GM12878 (cell line): ENCODE data around the gene FOXF1. TPM values are rescaled to one million over a fixed set of nuclear protein-coding genes. Genes with fewer than 3 reads are reported as not detected.

Source experiments
- ATAC-seq: fragments of 200-7000 bp; cut with Tn5 transposase; 3 replicates; pipeline ENCODE4 v1.9.1; 2020; ENCODE audit warnings: mild to moderate bottlenecking, moderate library complexity
- BruUV-seq: library from RNA; stranded (reverse); fragments of 400-500 nt; replicated peaks from 2 replicates; lab custom pipeline; 2021; lab: Mats Ljungman, UMichigan
- CTCF ChIA-PET: fragments of 300-600 bp; sonication (Branson Sonifier 250); formaldehyde crosslinking; extraction: SDS; loops from one replicate; lab custom pipeline; 2021; ENCODE audit warnings: inconsistent platforms; lab: Yijun Ruan, JAX
- POLR2A ChIA-PET: fragments of 350-600 bp; formaldehyde crosslinking; extraction: SDS; loops from one replicate; lab custom pipeline; 2021; ENCODE audit warnings: inconsistent platforms; lab: Charles Lee
- RAD21 ChIA-PET: fragments of 300-600 bp; sonication (Branson Sonifier 250); formaldehyde crosslinking; loops from one replicate; lab custom pipeline; 2023; ENCODE audit warnings: antibody characterized with exemption; ENCODE audit not compliant: unreplicated experiment; lab: Charles Lee
- SMC1A ChIA-PET: fragments of 300-600 bp; sonication (Branson Sonifier 250); formaldehyde crosslinking; loops from one replicate; lab custom pipeline; 2023; ENCODE audit not compliant: unreplicated experiment, uncharacterized antibody; lab: Charles Lee
- DNase-seq: peaks from one replicate; pipeline ENCODE4 v3.0.0-alpha.2; 2011; ENCODE audit warnings: low read depth, low spot score
- FAIRE-seq: peaks from 3 replicates; lab custom pipeline; 2011; peaks lifted over from hg19 to GRCh38; lab: Jason Lieb, UNC
- H2AFZ ChIP-seq: 2 replicates; pipeline ENCODE4 v1.6.0; 2011; ENCODE audit warnings: low read depth, low read length, control low read depth; ENCODE audit not compliant: control insufficient read depth
- H3K27ac ChIP-seq: 2 replicates; pipeline ENCODE4 v1.5.1; 2011; ENCODE audit warnings: control low read depth; ENCODE audit not compliant: control insufficient read depth, insufficient read depth
- H3K27me3 ChIP-seq, 2 experiments: replicated peaks in 1 of 2; 2 replicates each; pipeline versions ENCODE4 v1.6.0 to v1.6.1; 2011; ENCODE audit warnings: low read length in 1 of 2; ENCODE audit not compliant: control insufficient read depth in 2 of 2, insufficient read depth in 2 of 2
- H3K36me3 ChIP-seq, 2 experiments: 2 replicates each; pipeline ENCODE4 v1.5.1; 2011; ENCODE audit warnings: low read length in 1 of 2; ENCODE audit not compliant: control insufficient read depth in 2 of 2, insufficient read depth in 2 of 2
- H3K4me1 ChIP-seq: 2 replicates; pipeline ENCODE4 v1.6.1; 2011; ENCODE audit warnings: mild to moderate bottlenecking, low read length, moderate library complexity, mixed read lengths; ENCODE audit not compliant: control insufficient read depth, insufficient read depth
- H3K4me2 ChIP-seq: 2 replicates; pipeline ENCODE4 v1.6.0; 2011; ENCODE audit warnings: control low read depth; ENCODE audit not compliant: control insufficient read depth, insufficient read depth
- H3K4me3 ChIP-seq: fragments of 200-600 bp; sonication (generic); 2 replicates; pipeline ENCODE4 v1.5.1; 2016
- H3K79me2 ChIP-seq: 2 replicates; pipeline ENCODE4 v1.6.0; 2011; ENCODE audit warnings: low read length; ENCODE audit not compliant: control insufficient read depth, insufficient read depth
- H3K9ac ChIP-seq: 2 replicates; pipeline ENCODE4 v1.8.0; 2011; ENCODE audit warnings: low read length, control low read depth, mixed read lengths; ENCODE audit not compliant: control insufficient read depth, insufficient read depth
- H3K9me3 ChIP-seq: replicated peaks from 3 replicates; pipeline ENCODE4 v1.5.1; 2011; ENCODE audit warnings: mild to moderate bottlenecking, low read length; ENCODE audit not compliant: control insufficient read depth, insufficient read depth
- H4K20me1 ChIP-seq: 2 replicates; pipeline ENCODE4 v1.6.0; 2011; ENCODE audit not compliant: control insufficient read depth, insufficient read depth
- BCLAF1 ChIP-seq: fragments of 450-650 bp; IDR thresholded peaks from 2 replicates; pipeline ENCODE4 v1.6.1; 2017; ENCODE audit warnings: antibody characterized with exemption, mild to moderate bottlenecking, moderate library complexity
- E2F4 ChIP-seq: IDR thresholded peaks from 2 replicates; pipeline ENCODE4 v1.6.1; 2012; ENCODE audit warnings: low read depth, low read length, improper control_type of control experiment
- IKZF2 ChIP-seq, 2 experiments: fragments of 450-650 bp; IDR thresholded peaks; 2 replicates each; pipeline ENCODE4 v1.6.1; 2017; ENCODE audit warnings: mild to moderate bottlenecking in 2 of 2, moderate library complexity in 2 of 2
- NR2C1 ChIP-seq: fragments of 450-650 bp; IDR thresholded peaks from 2 replicates; pipeline ENCODE4 v1.6.1; 2017; ENCODE audit warnings: antibody characterized with exemption, mild to moderate bottlenecking, moderate library complexity
- PBX3 ChIP-seq: IDR thresholded peaks from 2 replicates; pipeline ENCODE4 v1.6.1; 2011; ENCODE audit warnings: mild to moderate bottlenecking, low read depth, low read length, moderate library complexity; ENCODE audit not compliant: insufficient replicate concordance
- POLR2AphosphoS5 ChIP-seq: IDR thresholded peaks from 2 replicates; pipeline ENCODE4 v1.6.1; 2011; ENCODE audit warnings: mild to moderate bottlenecking, low read length, inconsistent platforms
- SREBF1 ChIP-seq: IDR thresholded peaks from 2 replicates; pipeline ENCODE4 v1.6.1; 2012; ENCODE audit warnings: mild to moderate bottlenecking, low read length
- YY1 ChIP-seq: IDR thresholded peaks from 2 replicates; pipeline ENCODE4 v1.6.1; 2011; ENCODE audit warnings: low read depth, mild to moderate bottlenecking, low read length
- ZBTB11 ChIP-seq: fragments of 450-650 bp; formaldehyde crosslinking; IDR thresholded peaks from 2 replicates; pipeline ENCODE4 v1.5.0; 2022; ENCODE audit warnings: mild to moderate bottlenecking, missing genetic modification characterization
- ZBTB4 ChIP-seq: fragments of 450-650 bp; formaldehyde crosslinking; IDR thresholded peaks from 2 replicates; pipeline ENCODE4 v1.4.0; 2022; ENCODE audit warnings: mild to moderate bottlenecking, moderate library complexity
- ZZZ3 ChIP-seq: IDR thresholded peaks from 2 replicates; pipeline ENCODE4 v1.6.1; 2011; ENCODE audit warnings: low read depth; ENCODE audit not compliant: control insufficient read depth, insufficient read length
- WGBS: methylation state at CpG from one replicate; pipeline ENCODE4 v1.1.6; 2016; ENCODE audit warnings: low lambda C conversion rate; ENCODE audit not compliant: insufficient replicate concordance, insufficient coverage; ENCODE audit errors: missing lambda C conversion rate; 5-methylcytosine and 5-hydroxymethylcytosine counted together
- in situ Hi-C: fragments of 300-500 bp; cut with MboI; formaldehyde crosslinking; loops from 9 replicates; pipeline ENCODE4 v1.14.3; 2018; ENCODE audit warnings: mixed read lengths
- intact Hi-C: fragments of 100-400 bp; cut with micrococcal nuclease; formaldehyde crosslinking; loops from one replicate; pipeline ENCODE4 v1.14.2; 2022; ENCODE audit not compliant: unreplicated experiment
- polyA plus RNA-seq, 11 experiments: library from polyadenylated mRNA; depleted of rRNA in 4 of 11; unstranded in 6 of 11; stranded (reverse) in 5 of 11; fragments of >200 nt; fragmentation: Nextera tagmentation in 4 of 11; fragmentation: Illumina TruSeq in 1 of 11; extraction: Ambion mirVana in 4 of 11; extraction: Trizol in 1 of 11; gene quantifications; 1 replicate in 1 of 11; 2 replicates in 10 of 11; pipeline versions ENCODE4 v1.2.1 to v1.2.3, GENCODE V29; 2011 to 2016; ENCODE audit warnings: inconsistent platforms in 2 of 11, missing spikeins in 2 of 11, low read depth in 1 of 11
- total RNA-seq, 4 experiments: library from RNA; depleted of rRNA in 3 of 4; stranded (reverse); fragments of >200 nt in 3 of 4; fragmentation: Illumina TruSeq in 1 of 4; extraction: Trizol in 1 of 4; gene quantifications; 2 replicates each; pipeline versions ENCODE4 v1.2.1 to v1.2.3, GENCODE V29; 2013 to 2021

Gene FOXF1
- total and polyA plus RNA-seq, 10 of the 15 experiments (the other 5 are each of a cell fraction or from before 2014, with no cell fraction given): 0.01 TPM; not detected in 9

- CTCF ChIA-PET: no interaction called here
- Histone ChIP-seq H3K9ac (no peak overlapping the region), H3K4me3 (no peak overlapping the region), H2AFZ (no peak overlapping the region), H3K36me3 (no peaks in the 10 kb centered on the region), H3K79me2 (no peaks in the 10 kb centered on the region), H3K27ac (no peak overlapping the region), H3K9me3 (no peaks in the 10 kb centered on the region), H3K4me2 (no peak overlapping the region), H3K27me3 (peaks cover 16 to 18% of the 10 kb centered on the region in 2 experiments), H3K4me1 (no peaks in the 10 kb centered on the region; the same call in 1 of the 2 replicates), H4K20me1 (no peaks in the 10 kb centered on the region)
- FAIRE-seq (no peak), ATAC-seq (no peak), DNase-seq (no peak)
- BruUV-seq: no TSS peak
- 23% methylated on average over 29 of the region's 29 CpGs for WGBS
- RAD21 ChIA-PET: no interaction called here
- POLR2A ChIA-PET: no interaction called here
- intact Hi-C loops (loop anchor here (10.0 kb wide), 1 partner anchor 468 kb away; no protein-coding TSS in a partner anchor), in situ Hi-C loops (loop anchor here (10.0 kb wide), 1 partner anchor 468 kb away; no protein-coding TSS in a partner anchor)
- SMC1A ChIA-PET: no interaction called here
- no peak for TF ChIP-seq E2F4
- TF ChIP-seq ZBTB11 (CRISPR knock-in tag): no peak
- no peak for TF ChIP-seq NR2C1
- no peak for TF ChIP-seq YY1
- no peak for TF ChIP-seq IKZF2 (IDR thresholded peaks at IDR 0.05)
- TF ChIP-seq BCLAF1: no peak
- TF ChIP-seq PBX3: no peak
- TF ChIP-seq ZZZ3: no peak
- TF ChIP-seq SREBF1: no peak
- no peak for TF ChIP-seq ZBTB4
- no peak for TF ChIP-seq POLR2AphosphoS5
Observed at GRCh38 chr16:86512860-86513470, 2.6 kb downstream of the FOXF1 start.
